Nephron progenitor cell (in vitro differentiated cells): ENCODE measurements around the gene SLC22A1.
"Not testable (repeated sequence)": the region's sequence is repeated elsewhere in the genome, so short reads cannot be mapped to it uniquely, and the experiment has no call there.

Experiments
- DNase-seq: peaks from one replicate; pipeline ENCODE4 v3.0.0; 2021
- H3K27ac Mint-ChIP-seq: 2 replicates; pipeline ENCODE4 v1.8.0; 2021; ENCODE audit warnings: mild to moderate bottlenecking, moderate library complexity, mixed read lengths
- H3K27me3 Mint-ChIP-seq: 2 replicates; pipeline ENCODE4 v1.8.0; 2021; ENCODE audit warnings: mild to moderate bottlenecking, low read depth, mixed read lengths; ENCODE audit not compliant: poor library complexity
- H3K36me3 Mint-ChIP-seq: 2 replicates; pipeline ENCODE4 v1.8.0; 2021; ENCODE audit warnings: low read depth, mixed read lengths
- H3K4me1 Mint-ChIP-seq: 2 replicates; pipeline ENCODE4 v1.8.0; 2021; ENCODE audit warnings: mixed read lengths
- H3K4me3 Mint-ChIP-seq: 2 replicates; pipeline ENCODE4 v1.8.0; 2021; ENCODE audit warnings: mild to moderate bottlenecking, moderate library complexity, mixed read lengths
- H3K9me3 Mint-ChIP-seq: 2 replicates; pipeline ENCODE4 v1.8.0; 2021; ENCODE audit warnings: mild to moderate bottlenecking, moderate library complexity, mixed read lengths
- TF ChIP-seq, protein P1 (sequence below): fragments of 200-600 bp; sonication (generic); IDR thresholded peaks from 2 replicates; pipeline ENCODE4 v1.5.0; 2021; ENCODE audit warnings: antibody characterized with exemption

The SLC22A1 gene

DNA sequence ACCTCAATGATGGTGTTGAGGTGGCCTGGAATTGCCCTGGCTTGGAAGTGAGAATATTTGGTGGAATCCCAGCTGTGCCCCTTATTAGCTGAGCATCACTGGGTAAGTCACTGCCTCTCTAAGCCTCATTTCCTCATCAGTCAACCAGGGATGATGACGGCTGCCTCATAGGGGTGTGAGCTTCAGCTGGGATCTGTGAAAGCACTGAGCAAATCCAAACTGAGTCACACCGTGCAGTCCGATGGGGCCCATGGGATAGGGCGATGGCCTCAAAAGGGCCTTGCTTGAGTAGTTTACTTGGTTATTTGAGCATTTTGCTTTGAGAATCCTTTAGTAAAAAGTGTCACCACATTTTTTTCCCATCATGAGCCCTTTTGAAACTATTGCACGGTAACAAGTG is 1.1 kb downstream of the SLC22A1 start:
- peaks cover 10% of the 10 kb centered on the region for H3K36me3 Mint-ChIP-seq
- H3K4me3 Mint-ChIP-seq, result no peak overlapping the region
- no peak for DNase-seq
- TF ChIP-seq, protein P1, sequence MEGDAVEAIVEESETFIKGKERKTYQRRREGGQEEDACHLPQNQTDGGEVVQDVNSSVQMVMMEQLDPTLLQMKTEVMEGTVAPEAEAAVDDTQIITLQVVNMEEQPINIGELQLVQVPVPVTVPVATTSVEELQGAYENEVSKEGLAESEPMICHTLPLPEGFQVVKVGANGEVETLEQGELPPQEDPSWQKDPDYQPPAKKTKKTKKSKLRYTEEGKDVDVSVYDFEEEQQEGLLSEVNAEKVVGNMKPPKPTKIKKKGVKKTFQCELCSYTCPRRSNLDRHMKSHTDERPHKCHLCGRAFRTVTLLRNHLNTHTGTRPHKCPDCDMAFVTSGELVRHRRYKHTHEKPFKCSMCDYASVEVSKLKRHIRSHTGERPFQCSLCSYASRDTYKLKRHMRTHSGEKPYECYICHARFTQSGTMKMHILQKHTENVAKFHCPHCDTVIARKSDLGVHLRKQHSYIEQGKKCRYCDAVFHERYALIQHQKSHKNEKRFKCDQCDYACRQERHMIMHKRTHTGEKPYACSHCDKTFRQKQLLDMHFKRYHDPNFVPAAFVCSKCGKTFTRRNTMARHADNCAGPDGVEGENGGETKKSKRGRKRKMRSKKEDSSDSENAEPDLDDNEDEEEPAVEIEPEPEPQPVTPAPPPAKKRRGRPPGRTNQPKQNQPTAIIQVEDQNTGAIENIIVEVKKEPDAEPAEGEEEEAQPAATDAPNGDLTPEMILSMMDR, result no peak
- H3K27ac Mint-ChIP-seq, result no peak overlapping the region
- no peaks in the 10 kb centered on the region for H3K4me1 Mint-ChIP-seq
- peaks cover 3% of the 10 kb centered on the region for H3K27me3 Mint-ChIP-seq
- peaks cover 6% of the 10 kb centered on the region for H3K9me3 Mint-ChIP-seq

DNA sequence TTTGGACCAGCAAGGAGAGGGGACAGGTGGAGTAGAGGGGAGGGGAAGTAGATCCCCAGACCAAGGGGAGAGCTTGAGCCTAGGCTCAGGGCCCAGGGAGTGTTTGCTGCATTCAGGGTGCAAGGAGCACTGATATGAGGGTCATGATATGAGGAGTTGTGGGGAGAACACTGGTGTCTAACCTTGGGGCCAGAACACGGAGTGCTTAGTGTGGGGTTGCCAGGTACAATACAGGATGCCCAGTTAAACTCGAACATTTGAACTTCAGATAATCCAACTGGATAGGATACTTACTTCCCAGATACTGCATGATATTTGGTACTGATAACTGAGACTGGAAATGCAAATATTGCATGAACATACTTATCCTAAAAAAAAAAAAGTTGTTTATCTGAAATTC is 2.4 kb downstream of the SLC22A1 start:
- H3K36me3 Mint-ChIP-seq, result peaks cover 6% of the 10 kb centered on the region
- no peaks in the 10 kb centered on the region for H3K4me1 Mint-ChIP-seq
- no peak overlapping the region for H3K27ac Mint-ChIP-seq
- TF ChIP-seq, protein P1, result no peak
- H3K27me3 Mint-ChIP-seq, result peaks cover 3% of the 10 kb centered on the region
- DNase-seq, result no peak
- H3K9me3 Mint-ChIP-seq, result peaks cover 3% of the 10 kb centered on the region
- no peak overlapping the region for H3K4me3 Mint-ChIP-seq

DNA sequence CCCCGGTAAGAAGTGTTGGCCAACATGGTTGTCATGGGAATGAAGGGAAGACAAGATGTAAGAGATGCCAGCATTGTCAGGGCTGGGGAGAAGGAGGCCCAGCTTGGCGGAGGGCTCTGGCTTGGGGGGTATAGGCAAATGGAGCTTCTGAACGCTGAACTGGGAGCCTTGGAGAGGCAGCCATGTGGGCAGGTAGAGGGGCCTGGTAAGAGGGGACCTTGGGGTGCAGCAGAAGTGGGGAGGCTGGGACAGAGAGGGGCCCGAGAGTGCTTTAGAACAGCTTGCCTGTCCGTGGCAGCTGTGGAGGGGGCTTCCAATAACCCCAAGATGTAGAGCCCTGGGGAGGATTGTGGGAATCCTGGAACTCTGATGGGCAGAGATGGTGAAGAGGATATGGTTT is 3.0 kb downstream of the SLC22A1 start:
- no peak for DNase-seq
- Mint-ChIP-seq H3K4me1 (no peaks in the 10 kb centered on the region), H3K4me3 (no peak overlapping the region), H3K9me3 (peaks cover 3% of the 10 kb centered on the region), H3K27ac (no peak overlapping the region), H3K27me3 (peaks cover 3% of the 10 kb centered on the region), H3K36me3 (peaks cover 4% of the 10 kb centered on the region)
- TF ChIP-seq, protein P1, result no peak

DNA sequence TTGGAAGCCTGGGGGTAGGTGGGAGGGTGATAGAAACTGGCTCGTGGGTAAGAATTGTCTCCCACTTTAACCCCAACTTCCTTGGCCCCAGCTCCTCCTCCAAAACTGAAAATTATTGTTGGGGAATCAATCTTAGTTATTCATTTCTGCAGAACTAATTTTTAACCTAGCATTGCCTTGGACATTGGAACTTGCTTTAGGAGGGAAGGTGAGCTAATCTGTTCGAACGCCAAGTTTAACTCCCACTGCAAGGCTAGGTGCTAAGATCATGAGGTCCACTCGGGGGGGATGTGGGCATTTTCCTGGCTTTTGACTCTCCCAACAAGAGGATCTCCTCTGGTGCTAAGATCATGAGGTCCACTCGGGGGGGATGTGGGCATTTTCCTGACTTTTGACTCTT is 3.5 kb downstream of the SLC22A1 start:
- H3K36me3 Mint-ChIP-seq, DNase-seq, H3K27me3 Mint-ChIP-seq, H3K9me3 Mint-ChIP-seq, H3K27ac Mint-ChIP-seq, H3K4me1 Mint-ChIP-seq, H3K4me3 Mint-ChIP-seq: not testable (repeated sequence)

DNA sequence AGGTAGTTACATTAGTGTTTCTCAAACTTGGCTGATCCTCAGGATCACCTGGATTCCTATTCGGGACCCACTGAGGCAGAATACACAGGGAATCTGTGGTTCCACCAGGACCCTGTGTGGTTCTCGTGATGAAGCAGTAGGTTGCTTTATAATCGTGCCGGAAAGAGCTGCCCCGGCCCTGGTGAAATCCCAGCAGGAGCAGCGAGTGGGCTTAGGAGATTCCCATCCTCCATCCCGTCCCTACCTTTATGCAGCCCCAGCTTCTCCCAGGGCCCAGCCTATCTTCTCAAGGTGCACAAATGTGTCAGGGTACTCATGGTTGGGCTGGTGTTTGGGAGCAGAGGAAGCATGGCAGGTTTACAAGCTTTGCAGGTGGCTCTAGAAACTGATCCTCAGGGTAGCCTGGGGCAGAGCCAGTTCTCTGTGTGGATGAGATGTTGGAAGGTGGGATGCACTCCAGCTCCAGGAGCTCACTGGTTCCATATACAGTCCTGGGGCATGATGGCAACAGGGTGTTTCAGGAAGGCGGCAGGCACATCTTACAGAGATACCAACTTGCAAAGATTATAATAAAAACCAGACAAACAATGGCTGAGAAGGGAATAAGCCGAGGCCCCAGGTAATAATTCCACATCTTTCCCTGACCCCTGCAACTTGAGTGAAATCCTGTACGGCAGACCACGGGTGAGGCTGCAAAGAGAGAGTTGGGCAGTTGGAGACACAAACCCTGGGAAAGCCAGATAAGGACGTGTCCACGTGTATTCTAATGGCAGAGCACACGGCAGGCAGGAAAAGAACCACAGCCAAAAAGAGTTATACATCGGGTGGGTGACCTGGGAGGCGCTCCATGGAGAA is 5.9 kb downstream of the SLC22A1 start:
- peaks cover 5% of the 10 kb centered on the region for H3K4me1 Mint-ChIP-seq
- H3K9me3 Mint-ChIP-seq, result peaks cover 3% of the 10 kb centered on the region
- no peak overlapping the region for H3K4me3 Mint-ChIP-seq
- peaks cover 14% of the 10 kb centered on the region for H3K27me3 Mint-ChIP-seq
- no peak for DNase-seq
- TF ChIP-seq, protein P1, result no peak
- no peak overlapping the region for H3K27ac Mint-ChIP-seq
- peaks cover 4% of the 10 kb centered on the region for H3K36me3 Mint-ChIP-seq

DNA sequence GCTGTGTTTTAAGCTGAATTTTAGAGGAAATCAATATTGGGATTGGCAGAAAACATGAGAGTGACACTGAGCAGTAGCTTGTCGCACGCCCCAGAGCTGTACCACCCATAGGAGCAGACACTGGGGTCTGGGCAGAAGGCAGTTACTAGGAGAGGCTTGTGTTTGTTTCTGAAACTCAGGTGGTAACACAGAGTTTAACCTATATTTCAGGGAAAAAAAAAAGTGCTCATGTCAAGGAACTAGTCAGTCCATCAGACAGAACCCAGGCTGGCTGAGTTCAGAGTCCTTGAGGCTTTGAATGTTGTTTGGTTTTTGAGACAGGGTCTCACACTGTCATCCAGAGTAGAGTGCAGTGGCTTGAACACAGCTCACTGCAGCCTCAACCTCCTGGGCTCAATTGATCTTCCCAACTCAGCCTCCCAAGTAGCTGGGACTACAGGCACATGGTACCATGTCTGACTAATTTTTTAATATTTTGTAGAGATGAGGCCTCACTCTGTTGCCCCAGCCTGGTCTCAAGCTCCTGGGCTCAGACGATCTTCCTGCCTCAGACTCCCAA is 6.6 kb downstream of the SLC22A1 start:
- Mint-ChIP-seq H3K9me3 (peaks cover 3% of the 10 kb centered on the region), H3K36me3 (peaks cover 4% of the 10 kb centered on the region), H3K4me1 (peaks cover 7% of the 10 kb centered on the region), H3K27me3 (peaks cover 15% of the 10 kb centered on the region), H3K27ac (no peak overlapping the region), H3K4me3 (no peak overlapping the region)
- no peak for DNase-seq
- TF ChIP-seq, protein P1, result no peak
